ENCODE measurements around the gene STX10.
"Not testable (repeated sequence)": the region's sequence is repeated elsewhere in the genome, so short reads cannot be mapped to it uniquely, and the experiment has no call there.

DNA sequence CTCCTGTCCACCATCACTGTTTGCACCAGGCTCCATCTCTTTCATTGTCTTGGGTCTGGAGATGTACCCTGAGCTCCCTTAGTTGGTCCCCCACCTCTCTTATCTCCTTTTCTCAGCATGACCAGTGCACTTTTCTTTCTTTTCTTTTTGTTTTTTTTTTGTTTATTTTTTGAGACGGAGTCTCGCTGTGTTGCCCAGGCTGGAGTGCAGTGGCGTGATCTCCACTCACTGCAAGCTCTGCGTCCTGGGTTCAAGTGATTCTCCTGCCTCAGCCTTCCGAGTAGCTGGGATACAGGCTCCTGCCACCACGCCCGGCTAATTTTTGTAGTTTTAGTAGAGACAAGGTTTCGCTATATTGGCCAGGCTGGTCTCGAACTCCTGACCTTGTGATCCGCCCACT, 28.1 kb upstream of the STX10 start:
- TF ChIP-seq, protein P1, sequence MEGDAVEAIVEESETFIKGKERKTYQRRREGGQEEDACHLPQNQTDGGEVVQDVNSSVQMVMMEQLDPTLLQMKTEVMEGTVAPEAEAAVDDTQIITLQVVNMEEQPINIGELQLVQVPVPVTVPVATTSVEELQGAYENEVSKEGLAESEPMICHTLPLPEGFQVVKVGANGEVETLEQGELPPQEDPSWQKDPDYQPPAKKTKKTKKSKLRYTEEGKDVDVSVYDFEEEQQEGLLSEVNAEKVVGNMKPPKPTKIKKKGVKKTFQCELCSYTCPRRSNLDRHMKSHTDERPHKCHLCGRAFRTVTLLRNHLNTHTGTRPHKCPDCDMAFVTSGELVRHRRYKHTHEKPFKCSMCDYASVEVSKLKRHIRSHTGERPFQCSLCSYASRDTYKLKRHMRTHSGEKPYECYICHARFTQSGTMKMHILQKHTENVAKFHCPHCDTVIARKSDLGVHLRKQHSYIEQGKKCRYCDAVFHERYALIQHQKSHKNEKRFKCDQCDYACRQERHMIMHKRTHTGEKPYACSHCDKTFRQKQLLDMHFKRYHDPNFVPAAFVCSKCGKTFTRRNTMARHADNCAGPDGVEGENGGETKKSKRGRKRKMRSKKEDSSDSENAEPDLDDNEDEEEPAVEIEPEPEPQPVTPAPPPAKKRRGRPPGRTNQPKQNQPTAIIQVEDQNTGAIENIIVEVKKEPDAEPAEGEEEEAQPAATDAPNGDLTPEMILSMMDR (IDR thresholded peaks at IDR 0.05): not testable (repeated sequence)
- not testable (repeated sequence) for TF ChIP-seq POLR2A, EP300 (IDR thresholded peaks at IDR 0.05)

Measured in tibial nerve (tissue), 4 donors.